Stimulated activated CD8-positive, alpha-beta memory T cell treated with anti-CD3 and anti-CD28 coated beads, Interleukin-4, amount 100 ng/mL, for 48 hours (primary cell): ENCODE measurements around the gene DGCR8.
A peak's percentile ranks its signal among the peaks of the same experiment; 100 is the strongest.

Source experiments
- DNase-seq: peaks from one replicate; pipeline ENCODE4 v3.0.0-alpha.2; 2020

Gene DGCR8

GRCh38 chr22:20079745-20080444 lies at the start of gene DGCR8:
DGCR8 (plus strand) TSS chr22:20080241; CDS start chr22:20085964, 5,723 bp downstream.
- DNase-seq, result peak; percentile 71

GRCh38 chr22:20031732-20032406 lies 48.2 kb upstream of the DGCR8 start:
- DNase-seq, result peak; percentile 36

- no peak for DNase-seq
These were observed 47.5 kb upstream of the DGCR8 start for GRCh38 chr22:20032407-20032991.

GRCh38 chr22:20033045-20033706 lies 46.9 kb upstream of the DGCR8 start:
- DNase-seq, result no peak

- DNase-seq, result no peak
These were observed 45.9 kb upstream of the DGCR8 start for GRCh38 chr22:20034143-20034542.

- DNase-seq, result no peak
These were observed 44.5 kb upstream of the DGCR8 start for GRCh38 chr22:20035375-20036083.

- DNase-seq, result no peak
These were observed 44.0 kb upstream of the DGCR8 start for GRCh38 chr22:20036084-20036482.

- DNase-seq, result no peak
These were observed 43.3 kb upstream of the DGCR8 start for GRCh38 chr22:20036535-20037392.

GRCh38 chr22:20037419-20037818 lies 42.6 kb upstream of the DGCR8 start:
- no peak for DNase-seq

GRCh38 chr22:20038574-20038973 lies 41.5 kb upstream of the DGCR8 start:
- no peak for DNase-seq

- DNase-seq, result no peak
These were observed 40.2 kb upstream of the DGCR8 start for GRCh38 chr22:20039683-20040325.

- DNase-seq, result no peak
These were observed 39.5 kb upstream of the DGCR8 start for GRCh38 chr22:20040327-20041200.

- no peak for DNase-seq
These were observed 36.7 kb upstream of the DGCR8 start for GRCh38 chr22:20043057-20043996.

- DNase-seq, result no peak
These were observed 36.1 kb upstream of the DGCR8 start for GRCh38 chr22:20043997-20044342.

GRCh38 chr22:20044495-20045151 lies 35.4 kb upstream of the DGCR8 start:
- DNase-seq, result no peak

GRCh38 chr22:20046730-20047129 lies 33.3 kb upstream of the DGCR8 start:
- no peak for DNase-seq

GRCh38 chr22:20051927-20052308 lies 28.1 kb upstream of the DGCR8 start:
- DNase-seq, result no peak

- DNase-seq, result no peak
These were observed 27.5 kb upstream of the DGCR8 start for GRCh38 chr22:20052309-20053259.
